Measurements from ENCODE around the gene ADRA1B.

Gene ADRA1B

GRCh38 chr5:159971038-159971437 is 54.8 kb downstream of the ADRA1B start:
- TF ChIP-seq CTCF (IDR thresholded peaks at IDR 0.05; ENCODE audit: extremely low read depth, insufficient read depth, missing control alignments) = no peak
- in situ Hi-C loops (cut with MboI; ENCODE audit: low pct_unique_long_range_greater_than_20kb, low sequenced_read_pairs, unreplicated experiment) = loop anchor here (10.0 kb wide), 1 partner anchor 526 kb away; no protein-coding TSS in a partner anchor
- DNase-seq (ENCODE audit: low spot score) = no peak

- no peak for TF ChIP-seq CTCF (IDR thresholded peaks at IDR 0.05; ENCODE audit: extremely low read depth, insufficient read depth, missing control alignments)
- no peak for DNase-seq (ENCODE audit: low spot score)
- in situ Hi-C loops (cut with MboI; ENCODE audit: low pct_unique_long_range_greater_than_20kb, low sequenced_read_pairs, unreplicated experiment) = loop anchor here (10.0 kb wide), 1 partner anchor 527 kb away; no protein-coding TSS in a partner anchor
Observed at GRCh38 chr5:159971514-159971913, 55.2 kb downstream of the ADRA1B start.

GRCh38 chr5:159971931-159972461 is 55.7 kb downstream of the ADRA1B start:
- peak; percentile 40 for DNase-seq (ENCODE audit: low spot score)
- no peak for TF ChIP-seq CTCF (IDR thresholded peaks at IDR 0.05; ENCODE audit: extremely low read depth, insufficient read depth, missing control alignments)
- in situ Hi-C loops (cut with MboI; ENCODE audit: low pct_unique_long_range_greater_than_20kb, low sequenced_read_pairs, unreplicated experiment) = loop anchor here (10.0 kb wide), 1 partner anchor 527 kb away; no protein-coding TSS in a partner anchor

- TF ChIP-seq CTCF (IDR thresholded peaks at IDR 0.05; ENCODE audit: extremely low read depth, insufficient read depth, missing control alignments) = no peak
- in situ Hi-C loops (cut with MboI; ENCODE audit: low pct_unique_long_range_greater_than_20kb, low sequenced_read_pairs, unreplicated experiment) = loop anchor here (10.0 kb wide), 1 partner anchor 528 kb away; no protein-coding TSS in a partner anchor
- no peak for DNase-seq (ENCODE audit: low spot score)
Observed at GRCh38 chr5:159972538-159973362, 56.5 kb downstream of the ADRA1B start.

GRCh38 chr5:159975462-159976019 is 59.3 kb downstream of the ADRA1B start:
- DNase-seq (ENCODE audit: low spot score) = no peak
- in situ Hi-C loops (cut with MboI; ENCODE audit: low pct_unique_long_range_greater_than_20kb, low sequenced_read_pairs, unreplicated experiment) = loop anchor here (10.0 to 25.0 kb wide), 2 partner anchors 531 to 813 kb away; no protein-coding TSS in a partner anchor
- TF ChIP-seq CTCF (IDR thresholded peaks at IDR 0.05; ENCODE audit: extremely low read depth, insufficient read depth, missing control alignments) = no peak

GRCh38 chr5:159976921-159977320 is 60.6 kb downstream of the ADRA1B start:
- DNase-seq (ENCODE audit: low spot score) = no peak
- in situ Hi-C loops (cut with MboI; ENCODE audit: low pct_unique_long_range_greater_than_20kb, low sequenced_read_pairs, unreplicated experiment) = loop anchor here (10.0 to 25.0 kb wide), 2 partner anchors 532 to 815 kb away; no protein-coding TSS in a partner anchor
- no peak for TF ChIP-seq CTCF (IDR thresholded peaks at IDR 0.05; ENCODE audit: extremely low read depth, insufficient read depth, missing control alignments)

Data from GM13977 (cell line).